Liver (tissue), 9 donors: ENCODE results near the gene SEMA5A. TPM values are rescaled to one million over a fixed set of nuclear protein-coding genes. Genes with fewer than 3 reads are reported as not detected.

Experiments used
- DNase-seq: peaks from one replicate; pipeline ENCODE4 v3.0.0-alpha.2; 2017; ENCODE audit warnings: low spot score
- H3K27ac ChIP-seq, 2 donors: one replicate each; pipeline ENCODE4 v1.7.0; 2013; ENCODE audit warnings: inconsistent platforms in 2 of 2, low read length in 2 of 2, control low read depth in 1 of 2, low read depth in 1 of 2, mild to moderate bottlenecking in 1 of 2
- H3K27me3 ChIP-seq, 4 donors: one replicate each; pipeline versions ENCODE4 v1.6.1 to v1.7.0; 2013; ENCODE audit warnings: low read length in 3 of 4, inconsistent platforms in 1 of 4, mild to moderate bottlenecking in 1 of 4, moderate library complexity in 1 of 4; ENCODE audit not compliant: control insufficient read depth in 4 of 4, insufficient read depth in 4 of 4
- H3K36me3 ChIP-seq, 4 donors: one replicate each; pipeline versions ENCODE4 v1.6.1 to v1.7.0; 2013; ENCODE audit warnings: low read length in 3 of 4, mild to moderate bottlenecking in 3 of 4, low read depth in 1 of 4, moderate library complexity in 1 of 4; ENCODE audit not compliant: control insufficient read depth in 4 of 4, insufficient read depth in 3 of 4
- H3K4me1 ChIP-seq, 4 donors: one replicate each; pipeline versions ENCODE4 v1.6.1 to v1.7.0; 2013; ENCODE audit warnings: low read length in 3 of 4, mild to moderate bottlenecking in 3 of 4, moderate library complexity in 1 of 4; ENCODE audit not compliant: control insufficient read depth in 4 of 4, insufficient read depth in 4 of 4
- H3K4me3 ChIP-seq, 3 donors: one replicate each; pipeline versions ENCODE4 v1.6.1 to v1.7.0; 2013; ENCODE audit warnings: low read length in 3 of 3, control low read depth in 1 of 3, low read depth in 1 of 3, mild to moderate bottlenecking in 1 of 3
- H3K9ac ChIP-seq, 2 donors: one replicate each; pipeline ENCODE4 v1.7.0; 2013; ENCODE audit warnings: low read length in 2 of 2, mild to moderate bottlenecking in 2 of 2, moderate library complexity in 2 of 2, control low read depth in 1 of 2, low read depth in 1 of 2
- H3K9me3 ChIP-seq, 4 donors: one replicate each; pipeline versions ENCODE4 v1.6.1 to v1.7.0; 2013; ENCODE audit warnings: low read length in 3 of 4; ENCODE audit not compliant: control insufficient read depth in 4 of 4
- EGR1 ChIP-seq, 2 donors: IDR thresholded peaks; 2 replicates each; pipeline ENCODE4 v1.6.1; 2016 to 2018; ENCODE audit warnings: antibody characterized with exemption in 2 of 2, low read depth in 2 of 2
- FOXA1 ChIP-seq: IDR thresholded peaks from 2 replicates; pipeline ENCODE4 v1.6.1; 2016; ENCODE audit warnings: antibody characterized with exemption
- FOXA2 ChIP-seq: IDR thresholded peaks from 2 replicates; pipeline ENCODE4 v1.6.1; 2016; ENCODE audit warnings: antibody characterized with exemption
- GABPA ChIP-seq, 2 donors: IDR thresholded peaks in 1 of 2; conservative IDR thresholded peaks in 1 of 2; 2 replicates each; pipeline ENCODE4 v1.6.1; 2016; ENCODE audit warnings: antibody characterized with exemption in 2 of 2, mild to moderate bottlenecking in 1 of 2, moderate library complexity in 1 of 2
- HNF4A ChIP-seq, 2 donors: conservative IDR thresholded peaks; 2 replicates each; pipeline ENCODE4 v1.6.1; 2016; ENCODE audit warnings: antibody characterized with exemption in 2 of 2, mild to moderate bottlenecking in 2 of 2
- HNF4G ChIP-seq: IDR thresholded peaks from 2 replicates; pipeline ENCODE4 v1.6.1; 2016; ENCODE audit warnings: antibody characterized with exemption
- NR2F2 ChIP-seq: IDR thresholded peaks from 2 replicates; pipeline ENCODE4 v1.6.1; 2016; ENCODE audit warnings: antibody characterized with exemption
- RAD21 ChIP-seq, 2 donors: IDR thresholded peaks; 2 replicates each; pipeline ENCODE4 v1.6.1; 2016; ENCODE audit warnings: antibody characterized with exemption in 2 of 2, mild to moderate bottlenecking in 2 of 2
- SP1 ChIP-seq: IDR thresholded peaks from 2 replicates; pipeline ENCODE4 v1.6.1; 2018; ENCODE audit warnings: antibody characterized with exemption, mild to moderate bottlenecking
- TAF1 ChIP-seq: conservative IDR thresholded peaks from 2 replicates; pipeline ENCODE4 v1.6.1; 2016; ENCODE audit warnings: antibody characterized with exemption, mild to moderate bottlenecking
- YY1 ChIP-seq: IDR thresholded peaks from 2 replicates; pipeline ENCODE4 v1.6.1; 2016; ENCODE audit warnings: antibody characterized with exemption, mild to moderate bottlenecking
- WGBS: extraction: QIAGEN DNeasy Blood & Tissue Kit; methylation state at CpG from one replicate; pipeline ENCODE4 v1.1.7; 2013; 5-methylcytosine and 5-hydroxymethylcytosine counted together
- polyA plus RNA-seq, 2 donors: library from polyadenylated mRNA; stranded (reverse) in 1 of 2; unstranded in 1 of 2; fragments of 200-250 nt in 1 of 2; fragments of >200 nt in 1 of 2; fragmentation: Nextera tagmentation in 1 of 2; extraction: Ambion mirVana in 1 of 2; gene quantifications; one replicate each; pipeline versions ENCODE4 v1.2.1 to v1.2.3, GENCODE V29; 2013 to 2015
- total RNA-seq, 2 donors: library from RNA; depleted of rRNA; stranded (reverse); fragments of >200 nt; gene quantifications; one replicate each; pipeline ENCODE4 v1.2.3, GENCODE V29; 2014
- TF ChIP-seq, protein P1 (sequence below): IDR thresholded peaks from 2 replicates; pipeline ENCODE4 v1.6.1; 2016; ENCODE audit warnings: antibody characterized with exemption
- TF ChIP-seq, protein P2 (sequence below): IDR thresholded peaks from 2 replicates; pipeline ENCODE4 v1.6.1; 2016; ENCODE audit warnings: antibody characterized with exemption
- TF ChIP-seq, protein P3 (sequence below): IDR thresholded peaks from 2 replicates; pipeline ENCODE4 v1.6.1; 2016; ENCODE audit warnings: antibody characterized with exemption, mild to moderate bottlenecking
- TF ChIP-seq, protein P4 (sequence below): fragments of 150-350 bp; IDR thresholded peaks from 2 replicates; pipeline ENCODE4 v1.5.1; 2017; ENCODE audit warnings: improper control_type of control experiment, low read depth, low read length; ENCODE audit not compliant: missing input control
- donor health status: healthy.
- donor health status: healthy.
- donor health status: healthy.
- donor health status: healthy.
- donor health status: healthy.

SEMA5A gene
- total and polyA plus RNA-seq, 4 donors = 1.1 to 5.8 (median 3.2) TPM

DNA sequence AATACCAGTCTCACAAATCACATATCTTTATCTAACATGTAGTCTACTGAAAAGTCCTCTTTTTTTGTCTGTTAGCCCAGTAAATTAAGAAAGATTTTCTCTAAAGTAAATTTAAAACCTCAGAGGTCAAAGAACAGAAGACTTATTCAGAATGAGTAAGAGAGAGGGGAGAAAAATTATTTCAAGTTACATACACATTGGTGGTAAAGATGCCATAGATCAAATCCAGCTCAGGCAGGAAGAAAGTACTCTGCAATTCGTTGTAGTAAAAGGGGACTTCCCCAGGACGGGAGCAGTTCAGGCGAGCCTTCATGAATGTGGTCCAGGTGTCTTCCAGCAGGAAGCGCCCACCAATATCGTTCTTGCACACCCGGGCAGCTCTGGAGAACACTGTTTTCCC is 344.1 kb downstream of the SEMA5A start:
- Histone ChIP-seq H3K9me3 (no peaks in the 10 kb centered on the region), H3K36me3 (peaks cover 0 to 7% (median 2%) of the 10 kb centered on the region in 4 donors), H3K27me3 (no peaks in the 10 kb centered on the region), H3K4me1 (no peaks in the 10 kb centered on the region), H3K9ac (no peak overlapping the region), H3K27ac (no peak overlapping the region), H3K4me3 (no peak overlapping the region)
- 88% methylated on average over 6 of the region's 6 CpGs for WGBS
- TF ChIP-seq, protein P1, sequence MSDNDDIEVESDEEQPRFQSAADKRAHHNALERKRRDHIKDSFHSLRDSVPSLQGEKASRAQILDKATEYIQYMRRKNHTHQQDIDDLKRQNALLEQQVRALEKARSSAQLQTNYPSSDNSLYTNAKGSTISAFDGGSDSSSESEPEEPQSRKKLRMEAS = no peak
- TF ChIP-seq HNF4A (conservative IDR thresholded peaks at IDR 0.05) (no peak), HNF4G (no peak), RAD21 (IDR thresholded peaks at IDR 0.05) (no peak), EGR1 (IDR thresholded peaks at IDR 0.05; ENCODE audit: low read depth in 2 of 2) (no peak), FOXA1 (no peak), FOXA2 (no peak), GABPA (IDR thresholded peaks at IDR 0.05 in 1 of 2, conservative IDR thresholded peaks at IDR 0.05 in 1 of 2) (no peak), SP1 (no peak), NR2F2 (no peak)
- DNase-seq = no peak

DNA sequence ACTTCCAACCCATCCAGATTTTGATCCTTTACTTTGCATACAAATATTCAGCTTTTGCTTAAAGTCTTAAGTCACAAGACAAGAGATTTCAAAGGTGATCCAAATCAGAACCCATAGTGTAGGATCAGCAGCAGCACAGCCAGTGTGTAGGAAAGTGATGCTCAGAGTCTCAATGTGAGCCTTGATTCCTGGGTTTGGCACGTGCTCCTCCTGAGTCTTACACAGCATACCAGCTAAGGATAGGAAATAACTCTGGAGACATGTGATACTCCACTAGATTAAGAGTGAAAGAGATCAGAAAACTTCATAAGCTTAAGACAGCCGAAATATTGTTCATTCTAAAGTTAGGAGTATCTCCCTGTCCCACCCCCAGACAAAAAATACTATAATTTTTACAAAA is 344.9 kb downstream of the SEMA5A start:
- no peak for DNase-seq
- Histone ChIP-seq H3K9ac (no peak overlapping the region), H3K27me3 (no peaks in the 10 kb centered on the region), H3K9me3 (no peaks in the 10 kb centered on the region), H3K27ac (no peak overlapping the region), H3K4me3 (no peak overlapping the region), H3K4me1 (no peaks in the 10 kb centered on the region), H3K36me3 (peaks cover 0 to 10% (median 4%) of the 10 kb centered on the region in 4 donors)
- WGBS = 85% methylated on average over 2 of the region's 2 CpGs
- no peak for TF ChIP-seq GABPA (IDR thresholded peaks at IDR 0.05 in 1 of 2, conservative IDR thresholded peaks at IDR 0.05 in 1 of 2)
- TF ChIP-seq TAF1 = no peak
- TF ChIP-seq, protein P2, sequence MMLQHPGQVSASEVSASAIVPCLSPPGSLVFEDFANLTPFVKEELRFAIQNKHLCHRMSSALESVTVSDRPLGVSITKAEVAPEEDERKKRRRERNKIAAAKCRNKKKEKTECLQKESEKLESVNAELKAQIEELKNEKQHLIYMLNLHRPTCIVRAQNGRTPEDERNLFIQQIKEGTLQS = no peak

DNA sequence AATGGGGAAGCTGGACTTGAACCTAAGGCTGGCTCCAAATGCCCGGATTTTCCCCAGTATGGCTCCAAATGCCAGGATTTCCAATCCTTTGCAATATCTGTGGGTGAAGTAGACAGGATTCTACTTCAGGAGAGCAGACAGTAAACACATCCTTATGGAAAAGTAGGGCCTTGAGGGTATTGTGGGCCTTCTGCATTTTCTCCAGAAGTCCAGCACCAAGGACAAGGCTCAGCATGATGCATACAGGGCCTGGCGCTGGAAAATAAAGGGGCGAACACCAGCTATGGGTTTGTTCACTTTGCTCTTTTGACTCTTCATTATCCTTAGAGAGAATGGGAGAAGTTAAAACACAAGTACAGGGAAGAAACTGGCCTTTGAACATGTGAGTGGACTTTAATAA is 347.5 kb downstream of the SEMA5A start:
- 94% methylated on average over 3 of the region's 3 CpGs for WGBS
- no peak for DNase-seq
- Histone ChIP-seq H3K9ac (no peak overlapping the region), H3K27me3 (no peaks in the 10 kb centered on the region), H3K36me3 (peaks cover 0 to 15% (median 5%) of the 10 kb centered on the region in 4 donors), H3K4me3 (no peak overlapping the region), H3K27ac (no peak overlapping the region), H3K4me1 (no peaks in the 10 kb centered on the region), H3K9me3 (no peaks in the 10 kb centered on the region)
- TF ChIP-seq YY1 = no peak
- TF ChIP-seq, protein P3, sequence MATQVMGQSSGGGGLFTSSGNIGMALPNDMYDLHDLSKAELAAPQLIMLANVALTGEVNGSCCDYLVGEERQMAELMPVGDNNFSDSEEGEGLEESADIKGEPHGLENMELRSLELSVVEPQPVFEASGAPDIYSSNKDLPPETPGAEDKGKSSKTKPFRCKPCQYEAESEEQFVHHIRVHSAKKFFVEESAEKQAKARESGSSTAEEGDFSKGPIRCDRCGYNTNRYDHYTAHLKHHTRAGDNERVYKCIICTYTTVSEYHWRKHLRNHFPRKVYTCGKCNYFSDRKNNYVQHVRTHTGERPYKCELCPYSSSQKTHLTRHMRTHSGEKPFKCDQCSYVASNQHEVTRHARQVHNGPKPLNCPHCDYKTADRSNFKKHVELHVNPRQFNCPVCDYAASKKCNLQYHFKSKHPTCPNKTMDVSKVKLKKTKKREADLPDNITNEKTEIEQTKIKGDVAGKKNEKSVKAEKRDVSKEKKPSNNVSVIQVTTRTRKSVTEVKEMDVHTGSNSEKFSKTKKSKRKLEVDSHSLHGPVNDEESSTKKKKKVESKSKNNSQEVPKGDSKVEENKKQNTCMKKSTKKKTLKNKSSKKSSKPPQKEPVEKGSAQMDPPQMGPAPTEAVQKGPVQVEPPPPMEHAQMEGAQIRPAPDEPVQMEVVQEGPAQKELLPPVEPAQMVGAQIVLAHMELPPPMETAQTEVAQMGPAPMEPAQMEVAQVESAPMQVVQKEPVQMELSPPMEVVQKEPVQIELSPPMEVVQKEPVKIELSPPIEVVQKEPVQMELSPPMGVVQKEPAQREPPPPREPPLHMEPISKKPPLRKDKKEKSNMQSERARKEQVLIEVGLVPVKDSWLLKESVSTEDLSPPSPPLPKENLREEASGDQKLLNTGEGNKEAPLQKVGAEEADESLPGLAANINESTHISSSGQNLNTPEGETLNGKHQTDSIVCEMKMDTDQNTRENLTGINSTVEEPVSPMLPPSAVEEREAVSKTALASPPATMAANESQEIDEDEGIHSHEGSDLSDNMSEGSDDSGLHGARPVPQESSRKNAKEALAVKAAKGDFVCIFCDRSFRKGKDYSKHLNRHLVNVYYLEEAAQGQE = peak; percentile 33
- TF ChIP-seq, protein P4, sequence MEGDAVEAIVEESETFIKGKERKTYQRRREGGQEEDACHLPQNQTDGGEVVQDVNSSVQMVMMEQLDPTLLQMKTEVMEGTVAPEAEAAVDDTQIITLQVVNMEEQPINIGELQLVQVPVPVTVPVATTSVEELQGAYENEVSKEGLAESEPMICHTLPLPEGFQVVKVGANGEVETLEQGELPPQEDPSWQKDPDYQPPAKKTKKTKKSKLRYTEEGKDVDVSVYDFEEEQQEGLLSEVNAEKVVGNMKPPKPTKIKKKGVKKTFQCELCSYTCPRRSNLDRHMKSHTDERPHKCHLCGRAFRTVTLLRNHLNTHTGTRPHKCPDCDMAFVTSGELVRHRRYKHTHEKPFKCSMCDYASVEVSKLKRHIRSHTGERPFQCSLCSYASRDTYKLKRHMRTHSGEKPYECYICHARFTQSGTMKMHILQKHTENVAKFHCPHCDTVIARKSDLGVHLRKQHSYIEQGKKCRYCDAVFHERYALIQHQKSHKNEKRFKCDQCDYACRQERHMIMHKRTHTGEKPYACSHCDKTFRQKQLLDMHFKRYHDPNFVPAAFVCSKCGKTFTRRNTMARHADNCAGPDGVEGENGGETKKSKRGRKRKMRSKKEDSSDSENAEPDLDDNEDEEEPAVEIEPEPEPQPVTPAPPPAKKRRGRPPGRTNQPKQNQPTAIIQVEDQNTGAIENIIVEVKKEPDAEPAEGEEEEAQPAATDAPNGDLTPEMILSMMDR = no peak
- TF ChIP-seq TAF1 = no peak
- no peak for TF ChIP-seq HNF4A (conservative IDR thresholded peaks at IDR 0.05)
